ENCODE data around the gene USP25.

GRCh38 chr21:15875286-15875685 lies 145.5 kb downstream of the USP25 start:
- TF ChIP-seq CTCF (IDR thresholded peaks at IDR 0.05 in 2 of 3, conservative IDR thresholded peaks at IDR 0.05 in 1 of 3; ENCODE audit: borderline replicate concordance in 1 of 3, insufficient read depth in 1 of 3, low read depth in 2 of 3, low read length in 2 of 3) (no peak), ZBTB33 (IDR thresholded peaks at IDR 0.05; ENCODE audit: extremely low read depth, insufficient replicate concordance, low read length) (no peak), REST (IDR thresholded peaks at IDR 0.05; ENCODE audit: low read depth) (no peak), POLR2AphosphoS5 (IDR thresholded peaks at IDR 0.05; ENCODE audit: low read depth, low read length) (no peak), POLR2A (IDR thresholded peaks at IDR 0.05; ENCODE audit: borderline replicate concordance, extremely low read depth, insufficient read depth, insufficient read length) (no peak), SRF (IDR thresholded peaks at IDR 0.05; ENCODE audit: low read depth) (no peak), FOSL1 (IDR thresholded peaks at IDR 0.05; ENCODE audit: low read depth) (no peak), EZH2phosphoT487 (IDR thresholded peaks at IDR 0.05; ENCODE audit: borderline replicate concordance) (no peak), EZH2 (IDR thresholded peaks at IDR 0.05) (no peak), YY1 (IDR thresholded peaks at IDR 0.05; ENCODE audit: extremely low read depth, insufficient replicate concordance, low read depth, low read length) (no peak), RAD21 (IDR thresholded peaks at IDR 0.05; ENCODE audit: low read depth) (no peak)
